GM23338 (cell line): ENCODE results near the gene DNAJB6. TPM values are rescaled to one million over a fixed set of nuclear protein-coding genes. Genes with fewer than 3 reads are reported as not detected.

Experiments
- ATAC-seq: fragments of 200-7000 bp; cut with Tn5 transposase; 3 replicates; pipeline ENCODE4 v1.9.1; 2020
- DNase-seq: peaks from one replicate; pipeline ENCODE4 v3.0.0-alpha.2; 2015; ENCODE audit warnings: low spot score
- H2AFZ ChIP-seq: fragments of 200-600 bp; sonication (generic); 2 replicates; pipeline ENCODE4 v1.8.0; 2016; ENCODE audit warnings: antibody characterized with exemption, mild to moderate bottlenecking, moderate library complexity
- H3F3A ChIP-seq: fragments of 200-600 bp; sonication (generic); replicated peaks from 2 replicates; pipeline ENCODE4 v1.8.0; 2017; ENCODE audit warnings: antibody characterized with exemption, mixed run types, low read depth
- H3K27ac ChIP-seq: fragments of 200-600 bp; sonication (generic); 2 replicates; pipeline ENCODE4 v1.6.1; 2016; ENCODE audit warnings: low read depth
- H3K27me3 ChIP-seq: fragments of 200-600 bp; sonication (generic); 2 replicates; pipeline ENCODE4 v1.8.0; 2016; ENCODE audit warnings: mild to moderate bottlenecking, mixed run types, moderate library complexity; ENCODE audit not compliant: insufficient read depth
- H3K36me3 ChIP-seq: fragments of 200-600 bp; sonication (generic); 2 replicates; pipeline ENCODE4 v1.8.0; 2016; ENCODE audit warnings: mild to moderate bottlenecking; ENCODE audit not compliant: insufficient read depth
- H3K4me1 ChIP-seq: fragments of 200-600 bp; sonication (generic); 2 replicates; pipeline ENCODE4 v1.8.0; 2016; ENCODE audit warnings: mild to moderate bottlenecking, moderate library complexity; ENCODE audit not compliant: insufficient read depth
- H3K4me2 ChIP-seq: fragments of 200-600 bp; sonication (generic); 2 replicates; pipeline ENCODE4 v1.7.1; 2017; ENCODE audit warnings: mixed run types
- H3K4me3 ChIP-seq: fragments of 200-600 bp; sonication (generic); 2 replicates; pipeline ENCODE4 v1.6.1; 2016; ENCODE audit warnings: mixed run types
- H3K79me2 ChIP-seq: fragments of 200-600 bp; sonication (generic); replicated peaks from 2 replicates; pipeline ENCODE4 v1.8.0; 2017; ENCODE audit warnings: mild to moderate bottlenecking; ENCODE audit not compliant: insufficient read depth
- H3K9me2 ChIP-seq: fragments of 200-600 bp; sonication (generic); 2 replicates; pipeline ENCODE4 v1.8.0; 2017; ENCODE audit not compliant: insufficient read depth
- H4K20me1 ChIP-seq: fragments of 200-600 bp; sonication (generic); replicated peaks from 2 replicates; pipeline ENCODE4 v1.8.0; 2017; ENCODE audit warnings: mild to moderate bottlenecking; ENCODE audit not compliant: insufficient read depth
- H3K27ac Mint-ChIP-seq: 2 replicates; pipeline ENCODE4 v1.8.0; 2020; ENCODE audit warnings: inconsistent platforms, mild to moderate bottlenecking, moderate library complexity, mixed read lengths
- H3K27me3 Mint-ChIP-seq: 3 replicates; pipeline ENCODE4 v1.8.0; 2022; ENCODE audit warnings: low read depth, mild to moderate bottlenecking, moderate library complexity, mixed read lengths, inconsistent platforms; ENCODE audit not compliant: insufficient read depth, poor library complexity
- H3K36me3 Mint-ChIP-seq: 3 replicates; pipeline ENCODE4 v1.8.0; 2021; ENCODE audit warnings: low read depth, mild to moderate bottlenecking, inconsistent platforms, moderate library complexity, mixed read lengths
- H3K4me1 Mint-ChIP-seq: 3 replicates; pipeline ENCODE4 v1.8.0; 2020; ENCODE audit warnings: mild to moderate bottlenecking, inconsistent platforms, mixed read lengths
- H3K4me3 Mint-ChIP-seq: 3 replicates; pipeline ENCODE4 v1.8.0; 2021; ENCODE audit warnings: moderate library complexity, mild to moderate bottlenecking, inconsistent platforms, mixed read lengths
- H3K9me3 Mint-ChIP-seq: 3 replicates; pipeline ENCODE4 v1.8.0; 2020; ENCODE audit warnings: moderate library complexity, mild to moderate bottlenecking, inconsistent platforms, mixed read lengths
- EZH2 ChIP-seq: fragments of 200-600 bp; sonication (generic); IDR thresholded peaks from one replicate; pipeline ENCODE4 v1.8.0; 2017; ENCODE audit warnings: antibody characterized with exemption, mild to moderate bottlenecking, low read depth; ENCODE audit not compliant: unreplicated experiment
- EZH2phosphoT487 ChIP-seq: fragments of 200-600 bp; sonication (generic); IDR thresholded peaks from one replicate; pipeline ENCODE4 v1.8.1; 2018; ENCODE audit warnings: antibody characterized with exemption; ENCODE audit not compliant: unreplicated experiment
- JUNB ChIP-seq: IDR thresholded peaks from one replicate; pipeline ENCODE4 v1.6.1; 2016; ENCODE audit warnings: antibody characterized with exemption; ENCODE audit not compliant: unreplicated experiment
- NANOG ChIP-seq: IDR thresholded peaks from 2 replicates; pipeline ENCODE4 v1.6.1; 2016; ENCODE audit warnings: antibody characterized with exemption, borderline replicate concordance
- POLR2AphosphoS5 ChIP-seq: IDR thresholded peaks from 2 replicates; pipeline ENCODE4 v1.6.1; 2016; ENCODE audit warnings: antibody characterized with exemption, low read depth
- STAT1 ChIP-seq: IDR thresholded peaks from one replicate; pipeline ENCODE4 v1.6.1; 2016; ENCODE audit warnings: antibody characterized with exemption; ENCODE audit not compliant: unreplicated experiment
- ZNF114 ChIP-seq: fragments of 250-450 bp; sonication (Bioruptor Pico); IDR thresholded peaks from 2 replicates; pipeline ENCODE4 v1.5.0; 2020; ENCODE audit warnings: mild to moderate bottlenecking, moderate library complexity
- ZNF331 ChIP-seq: fragments of 250-450 bp; sonication (Bioruptor Pico); IDR thresholded peaks from 2 replicates; pipeline ENCODE4 v1.5.0; 2020; ENCODE audit warnings: low read depth, mild to moderate bottlenecking, moderate library complexity
- polyA plus RNA-seq: library from polyadenylated mRNA; unstranded; fragments of >200 nt; fragmentation: Nextera tagmentation; extraction: Ambion mirVana; gene quantifications from 2 replicates; pipeline ENCODE4 v1.2.1, GENCODE V29; 2016
- total RNA-seq: library from RNA; depleted of rRNA; stranded (reverse); fragments of >200 nt; shearing (Covaris generic); gene quantifications from 2 replicates; pipeline ENCODE4 v1.2.3, GENCODE V29; 2014
- TF ChIP-seq, protein P1 (sequence below), 2 experiments: fragments of 200-600 bp in 1 of 2; sonication (generic) in 1 of 2; conservative IDR thresholded peaks; 2 replicates each; pipeline versions ENCODE4 v1.5.1 to v1.6.1; 2016 to 2017; ENCODE audit warnings: antibody characterized with exemption in 2 of 2, low read depth in 2 of 2, mild to moderate bottlenecking in 2 of 2, moderate library complexity in 1 of 2
- TF ChIP-seq, protein P2 (sequence below): IDR thresholded peaks from one replicate; pipeline ENCODE4 v1.6.1; 2018; ENCODE audit warnings: antibody characterized with exemption; ENCODE audit not compliant: unreplicated experiment
- TF ChIP-seq, protein P3 (sequence below): IDR thresholded peaks from 2 replicates; pipeline ENCODE4 v1.6.1; 2016; ENCODE audit warnings: antibody characterized with exemption

Gene DNAJB6
- total and polyA plus RNA-seq, 2 experiments from 2014 or later = 308 to 322 TPM

DNA sequence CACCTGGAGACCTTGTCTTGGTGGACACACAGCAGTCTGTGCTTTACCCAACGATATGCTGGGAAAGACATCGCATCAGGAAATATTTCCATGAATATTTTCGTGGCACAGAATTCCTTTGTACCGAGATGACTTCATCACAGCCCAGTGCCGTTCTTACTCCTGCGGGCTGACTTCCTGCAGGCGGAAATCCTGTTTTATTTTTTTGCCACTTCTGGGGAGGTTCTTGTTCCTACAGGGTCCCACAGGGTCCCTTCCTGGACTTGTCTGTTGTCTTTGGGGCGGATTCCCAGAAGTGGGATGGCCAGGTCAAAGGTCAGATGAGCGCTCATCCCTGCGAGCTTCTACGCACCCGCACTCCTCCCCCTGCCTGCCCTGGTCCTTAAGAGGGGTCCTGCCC is 86.5 kb downstream of the DNAJB6 start:
- peaks cover 11% of the 10 kb centered on the region; the same call in 1 of the 2 replicates for H3F3A ChIP-seq
- H3K27me3 Mint-ChIP-seq = peaks cover 12% of the 10 kb centered on the region
- no peaks in the 10 kb centered on the region for H4K20me1 ChIP-seq
- no peaks in the 10 kb centered on the region for H3K4me1 ChIP-seq
- H3K36me3 Mint-ChIP-seq = peaks cover 2% of the 10 kb centered on the region; the same call in 2 of the 3 replicates
- no peak overlapping the region for H3K4me3 Mint-ChIP-seq
- no peaks in the 10 kb centered on the region for H3K36me3 ChIP-seq
- H3K4me2 ChIP-seq = no peak overlapping the region
- no peaks in the 10 kb centered on the region for H3K9me3 Mint-ChIP-seq
- no peaks in the 10 kb centered on the region for H3K79me2 ChIP-seq
- no peak for TF ChIP-seq EZH2phosphoT487
- no peak for TF ChIP-seq NANOG
- no peak for TF ChIP-seq STAT1
- H3K27me3 ChIP-seq = no peaks in the 10 kb centered on the region
- H3K4me3 ChIP-seq = no peak overlapping the region
- ATAC-seq = no peak
- DNase-seq = no peak
- H3K4me1 Mint-ChIP-seq = no peaks in the 10 kb centered on the region
- no peak overlapping the region for H3K27ac Mint-ChIP-seq
- H2AFZ ChIP-seq = no peak overlapping the region
- peak overlapping the region; percentile 59; the same call in 1 of the 2 replicates for H3K27ac ChIP-seq
- H3K9me2 ChIP-seq = no peaks in the 10 kb centered on the region

DNA sequence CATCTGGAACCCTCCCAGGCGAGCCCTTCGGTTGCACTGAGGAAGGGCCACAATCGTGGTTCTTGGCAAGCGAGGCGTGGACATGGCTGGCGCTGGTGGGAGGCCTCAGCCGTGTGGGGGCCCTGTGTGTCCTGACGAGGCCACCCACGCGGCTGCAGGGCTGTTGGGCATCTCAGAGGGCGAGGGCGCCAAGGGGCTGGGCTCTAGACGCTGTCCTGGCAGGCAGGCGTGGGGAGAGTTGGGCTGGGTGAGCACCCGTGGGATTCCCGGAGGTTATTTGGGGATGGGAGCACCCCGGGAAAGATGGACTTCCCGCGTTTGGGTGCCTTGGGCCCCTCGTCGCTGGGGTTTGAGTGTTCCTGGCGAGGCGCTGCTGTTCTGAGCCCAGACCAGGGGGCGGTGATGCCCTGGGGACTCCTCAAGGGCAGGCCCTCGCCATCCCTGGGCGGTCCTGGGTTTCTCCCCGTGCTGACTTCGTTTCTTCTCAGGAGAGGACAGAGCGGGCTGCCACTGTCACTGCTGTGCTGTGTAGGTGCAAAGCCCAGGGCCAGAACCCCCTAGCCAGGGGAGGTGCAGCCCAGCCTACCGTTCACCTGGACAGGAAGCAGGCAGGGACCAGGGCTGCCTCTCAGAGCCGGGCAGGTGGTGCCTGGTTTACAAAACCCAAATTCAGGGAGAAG is 87.2 kb downstream of the DNAJB6 start:
- ATAC-seq (no peak), DNase-seq (no peak)
- H4K20me1 ChIP-seq = no peaks in the 10 kb centered on the region
- no peak overlapping the region for H3K4me3 ChIP-seq
- H3K79me2 ChIP-seq = no peaks in the 10 kb centered on the region
- peaks cover 11% of the 10 kb centered on the region; the same call in 1 of the 2 replicates for H3F3A ChIP-seq
- no peak overlapping the region for H3K4me3 Mint-ChIP-seq
- peaks cover 14% of the 10 kb centered on the region for H3K27me3 Mint-ChIP-seq
- H3K4me1 Mint-ChIP-seq = no peaks in the 10 kb centered on the region
- no peaks in the 10 kb centered on the region for H3K36me3 ChIP-seq
- H3K4me2 ChIP-seq = no peak overlapping the region
- no peak overlapping the region for H3K27ac Mint-ChIP-seq
- no peaks in the 10 kb centered on the region for H3K9me3 Mint-ChIP-seq
- no peaks in the 10 kb centered on the region for H3K9me2 ChIP-seq
- peak overlapping the region; percentile 59; the same call in 1 of the 2 replicates for H3K27ac ChIP-seq
- H3K4me1 ChIP-seq = no peaks in the 10 kb centered on the region
- H3K36me3 Mint-ChIP-seq = no peaks in the 10 kb centered on the region; the same call in 1 of the 3 replicates
- H3K27me3 ChIP-seq = no peaks in the 10 kb centered on the region
- H2AFZ ChIP-seq = no peak overlapping the region
- no peak for TF ChIP-seq JUNB
- TF ChIP-seq NANOG = no peak
- TF ChIP-seq, protein P1, sequence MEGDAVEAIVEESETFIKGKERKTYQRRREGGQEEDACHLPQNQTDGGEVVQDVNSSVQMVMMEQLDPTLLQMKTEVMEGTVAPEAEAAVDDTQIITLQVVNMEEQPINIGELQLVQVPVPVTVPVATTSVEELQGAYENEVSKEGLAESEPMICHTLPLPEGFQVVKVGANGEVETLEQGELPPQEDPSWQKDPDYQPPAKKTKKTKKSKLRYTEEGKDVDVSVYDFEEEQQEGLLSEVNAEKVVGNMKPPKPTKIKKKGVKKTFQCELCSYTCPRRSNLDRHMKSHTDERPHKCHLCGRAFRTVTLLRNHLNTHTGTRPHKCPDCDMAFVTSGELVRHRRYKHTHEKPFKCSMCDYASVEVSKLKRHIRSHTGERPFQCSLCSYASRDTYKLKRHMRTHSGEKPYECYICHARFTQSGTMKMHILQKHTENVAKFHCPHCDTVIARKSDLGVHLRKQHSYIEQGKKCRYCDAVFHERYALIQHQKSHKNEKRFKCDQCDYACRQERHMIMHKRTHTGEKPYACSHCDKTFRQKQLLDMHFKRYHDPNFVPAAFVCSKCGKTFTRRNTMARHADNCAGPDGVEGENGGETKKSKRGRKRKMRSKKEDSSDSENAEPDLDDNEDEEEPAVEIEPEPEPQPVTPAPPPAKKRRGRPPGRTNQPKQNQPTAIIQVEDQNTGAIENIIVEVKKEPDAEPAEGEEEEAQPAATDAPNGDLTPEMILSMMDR (conservative IDR thresholded peaks at IDR 0.05; ENCODE audit: low read depth in 2 of 2) = no peak
- TF ChIP-seq ZNF114 (CRISPR knock-in tag) = no peak
- no peak for TF ChIP-seq STAT1
- TF ChIP-seq, protein P2, sequence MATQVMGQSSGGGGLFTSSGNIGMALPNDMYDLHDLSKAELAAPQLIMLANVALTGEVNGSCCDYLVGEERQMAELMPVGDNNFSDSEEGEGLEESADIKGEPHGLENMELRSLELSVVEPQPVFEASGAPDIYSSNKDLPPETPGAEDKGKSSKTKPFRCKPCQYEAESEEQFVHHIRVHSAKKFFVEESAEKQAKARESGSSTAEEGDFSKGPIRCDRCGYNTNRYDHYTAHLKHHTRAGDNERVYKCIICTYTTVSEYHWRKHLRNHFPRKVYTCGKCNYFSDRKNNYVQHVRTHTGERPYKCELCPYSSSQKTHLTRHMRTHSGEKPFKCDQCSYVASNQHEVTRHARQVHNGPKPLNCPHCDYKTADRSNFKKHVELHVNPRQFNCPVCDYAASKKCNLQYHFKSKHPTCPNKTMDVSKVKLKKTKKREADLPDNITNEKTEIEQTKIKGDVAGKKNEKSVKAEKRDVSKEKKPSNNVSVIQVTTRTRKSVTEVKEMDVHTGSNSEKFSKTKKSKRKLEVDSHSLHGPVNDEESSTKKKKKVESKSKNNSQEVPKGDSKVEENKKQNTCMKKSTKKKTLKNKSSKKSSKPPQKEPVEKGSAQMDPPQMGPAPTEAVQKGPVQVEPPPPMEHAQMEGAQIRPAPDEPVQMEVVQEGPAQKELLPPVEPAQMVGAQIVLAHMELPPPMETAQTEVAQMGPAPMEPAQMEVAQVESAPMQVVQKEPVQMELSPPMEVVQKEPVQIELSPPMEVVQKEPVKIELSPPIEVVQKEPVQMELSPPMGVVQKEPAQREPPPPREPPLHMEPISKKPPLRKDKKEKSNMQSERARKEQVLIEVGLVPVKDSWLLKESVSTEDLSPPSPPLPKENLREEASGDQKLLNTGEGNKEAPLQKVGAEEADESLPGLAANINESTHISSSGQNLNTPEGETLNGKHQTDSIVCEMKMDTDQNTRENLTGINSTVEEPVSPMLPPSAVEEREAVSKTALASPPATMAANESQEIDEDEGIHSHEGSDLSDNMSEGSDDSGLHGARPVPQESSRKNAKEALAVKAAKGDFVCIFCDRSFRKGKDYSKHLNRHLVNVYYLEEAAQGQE = no peak
- TF ChIP-seq, protein P3, sequence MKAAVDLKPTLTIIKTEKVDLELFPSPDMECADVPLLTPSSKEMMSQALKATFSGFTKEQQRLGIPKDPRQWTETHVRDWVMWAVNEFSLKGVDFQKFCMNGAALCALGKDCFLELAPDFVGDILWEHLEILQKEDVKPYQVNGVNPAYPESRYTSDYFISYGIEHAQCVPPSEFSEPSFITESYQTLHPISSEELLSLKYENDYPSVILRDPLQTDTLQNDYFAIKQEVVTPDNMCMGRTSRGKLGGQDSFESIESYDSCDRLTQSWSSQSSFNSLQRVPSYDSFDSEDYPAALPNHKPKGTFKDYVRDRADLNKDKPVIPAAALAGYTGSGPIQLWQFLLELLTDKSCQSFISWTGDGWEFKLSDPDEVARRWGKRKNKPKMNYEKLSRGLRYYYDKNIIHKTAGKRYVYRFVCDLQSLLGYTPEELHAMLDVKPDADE = no peak
- no peak for TF ChIP-seq EZH2phosphoT487
- no peak for TF ChIP-seq EZH2
- TF ChIP-seq ZNF331 (CRISPR knock-in tag) = no peak
- no peak for TF ChIP-seq POLR2AphosphoS5
